GM21723 (cell line): Measurements from ENCODE around the gene ASB1.

ENCODE experiments used
- ATAC-seq: cut with Tn5 transposase; IDR thresholded peaks from one replicate; pipeline ENCODE4 v1.9.1; 2021; ENCODE audit warnings: mild to moderate bottlenecking, moderate library complexity; ENCODE audit not compliant: unreplicated experiment

The ASB1 gene, protein sequence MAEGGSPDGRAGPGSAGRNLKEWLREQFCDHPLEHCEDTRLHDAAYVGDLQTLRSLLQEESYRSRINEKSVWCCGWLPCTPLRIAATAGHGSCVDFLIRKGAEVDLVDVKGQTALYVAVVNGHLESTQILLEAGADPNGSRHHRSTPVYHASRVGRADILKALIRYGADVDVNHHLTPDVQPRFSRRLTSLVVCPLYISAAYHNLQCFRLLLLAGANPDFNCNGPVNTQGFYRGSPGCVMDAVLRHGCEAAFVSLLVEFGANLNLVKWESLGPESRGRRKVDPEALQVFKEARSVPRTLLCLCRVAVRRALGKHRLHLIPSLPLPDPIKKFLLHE

DNA sequence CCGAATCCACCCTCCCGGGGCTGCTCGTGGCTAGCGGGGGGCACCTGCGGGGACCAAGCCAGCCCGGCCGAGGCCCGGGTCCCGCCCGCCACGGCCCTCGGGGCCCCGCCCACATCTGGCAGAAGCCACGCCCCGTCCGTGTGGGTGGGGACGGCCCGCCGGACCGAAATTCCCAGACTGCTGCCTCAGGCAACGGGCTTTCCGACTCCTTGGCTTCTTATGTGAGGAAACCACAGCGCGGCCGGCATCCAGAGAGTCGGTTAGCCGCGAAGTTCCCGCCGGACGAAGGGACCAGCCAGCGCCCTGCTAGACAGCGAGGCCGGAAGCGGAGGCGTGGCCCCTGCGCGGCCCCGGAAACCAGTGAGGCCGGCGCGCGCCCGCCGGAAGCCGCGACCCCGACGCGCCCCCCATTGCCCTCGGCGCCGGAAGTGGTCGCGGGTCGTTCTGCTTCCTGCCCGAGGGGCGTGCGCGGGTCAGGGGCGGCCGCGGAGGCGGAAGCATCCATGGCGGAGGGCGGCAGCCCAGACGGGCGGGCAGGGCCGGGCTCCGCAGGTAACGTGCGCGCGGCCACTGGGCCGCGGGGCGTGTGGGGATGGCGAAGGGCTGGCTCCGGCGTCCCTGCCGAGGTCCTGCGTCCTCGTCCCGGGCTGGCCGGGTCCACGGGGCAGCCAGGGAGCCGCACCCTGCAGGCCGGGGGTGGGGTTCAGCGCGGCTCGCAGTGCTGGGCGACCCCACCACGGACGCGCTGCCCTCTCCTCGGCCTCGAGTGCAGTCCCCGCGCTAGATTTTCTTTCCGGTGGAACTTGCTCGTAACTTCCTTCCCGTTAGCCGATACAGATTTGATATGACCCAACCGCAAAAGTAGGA lies at the start of gene ASB1:
Gene ASB1, plus strand, starts transcription at position 360 of the 867 bp plus-strand sequence. Its CDS starts 144 bp downstream, at position 504.
- ATAC-seq = peak; percentile 85

- no peak for ATAC-seq
Observed at GRCh38 chr2:238378230-238379095, 48.3 kb upstream of the ASB1 start.

- no peak for ATAC-seq
Observed at GRCh38 chr2:238379096-238379810, 47.5 kb upstream of the ASB1 start.

DNA sequence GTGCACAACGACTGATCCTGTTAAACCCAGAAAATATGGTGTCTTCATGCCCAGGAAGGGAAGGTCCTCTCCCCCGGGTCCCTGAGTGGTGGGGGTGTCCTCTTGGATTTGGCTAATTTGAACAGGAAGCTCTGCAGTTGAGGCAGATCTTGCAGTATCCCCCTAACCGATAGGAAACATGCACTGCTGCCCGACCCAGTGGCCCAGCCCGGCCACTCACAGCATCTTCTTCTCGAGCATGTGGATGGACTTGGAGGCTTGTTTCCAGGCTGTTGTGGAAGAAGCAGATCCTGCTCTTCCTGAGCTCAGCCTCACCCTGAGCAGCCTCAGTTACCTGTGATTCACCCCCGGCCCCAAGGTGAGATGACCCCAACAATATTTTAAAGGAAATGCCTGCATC lies 46.4 kb upstream of the ASB1 start:
- no peak for ATAC-seq

DNA sequence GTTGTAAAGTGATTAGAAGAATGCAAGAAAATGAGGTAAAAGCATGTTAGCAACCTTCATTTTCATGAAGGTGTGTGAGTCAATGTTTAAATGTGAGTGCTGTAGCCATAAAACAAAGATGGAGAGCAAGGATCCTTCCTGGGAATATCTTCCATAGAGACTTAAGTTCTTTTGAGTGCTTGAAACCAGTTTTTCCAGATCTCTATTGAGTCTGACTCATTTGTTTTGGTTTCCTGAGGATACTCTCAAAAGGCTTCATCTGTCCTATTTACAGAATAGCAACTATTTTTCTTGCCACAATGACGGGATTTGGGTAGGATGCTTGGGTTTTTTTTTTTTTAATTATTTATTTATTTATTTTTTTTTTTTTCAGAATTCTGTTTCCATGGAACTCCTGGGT lies 45.9 kb upstream of the ASB1 start:
- ATAC-seq = no peak

DNA sequence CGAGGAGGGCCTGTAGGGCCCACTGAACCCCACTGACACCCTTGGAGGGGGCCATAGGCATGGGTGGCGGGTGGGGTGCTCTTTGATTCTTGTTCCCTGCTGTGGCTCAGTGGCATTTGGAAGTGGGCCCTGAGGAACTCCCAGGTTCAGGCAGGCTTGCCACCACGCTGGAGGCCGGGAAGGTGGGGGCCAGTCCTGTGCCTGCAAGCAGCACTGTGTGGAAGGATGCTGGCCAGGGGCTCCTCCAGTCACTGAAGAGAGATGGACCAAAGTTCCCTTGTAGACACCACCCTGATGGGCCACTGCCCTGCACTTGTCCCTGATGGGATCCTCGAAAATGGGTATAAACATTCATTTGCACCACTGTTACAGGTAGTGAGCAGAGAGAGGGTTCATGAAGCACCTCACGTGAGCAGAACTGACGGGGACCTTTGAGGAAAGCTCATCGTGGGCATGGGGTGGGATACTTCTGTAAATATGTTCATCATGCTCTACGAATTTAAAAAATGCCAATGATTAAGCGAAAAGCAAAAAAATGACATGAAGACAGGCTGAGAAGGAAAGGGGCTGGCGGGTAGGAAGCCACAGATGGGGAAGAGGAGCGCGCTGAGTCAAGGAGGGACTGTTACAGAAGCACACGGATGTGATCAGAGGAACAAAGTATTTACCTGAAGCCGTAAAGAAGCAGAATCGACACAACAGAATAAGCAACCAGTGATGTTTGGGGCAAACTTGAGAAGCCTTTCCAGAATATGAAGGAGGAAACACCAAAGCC lies 45.2 kb upstream of the ASB1 start:
- ATAC-seq = no peak

GRCh38 chr2:238382381-238382781 lies 44.3 kb upstream of the ASB1 start:
- no peak for ATAC-seq

DNA sequence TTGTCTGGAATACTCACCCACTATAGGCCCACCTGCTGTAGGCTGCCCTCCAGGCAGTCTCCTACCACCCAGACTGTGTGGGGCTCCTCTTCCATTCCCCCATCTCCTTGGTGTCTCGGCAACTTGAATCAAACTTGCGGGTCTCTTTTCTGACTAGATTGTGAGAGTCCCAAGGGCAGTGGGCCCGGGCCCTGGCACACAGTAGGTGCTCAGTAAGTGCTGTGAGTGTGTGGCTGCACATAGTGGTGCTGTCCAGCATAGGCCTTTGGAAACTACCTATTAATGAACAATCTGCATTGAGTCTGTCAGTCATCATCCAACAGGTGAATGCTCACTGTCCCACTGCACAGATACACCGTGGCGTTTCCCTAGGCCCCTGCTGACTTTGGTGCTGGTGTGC lies 43.6 kb upstream of the ASB1 start:
- no peak for ATAC-seq

- no peak for ATAC-seq
Observed at GRCh38 chr2:238383743-238384380, 42.9 kb upstream of the ASB1 start.

DNA sequence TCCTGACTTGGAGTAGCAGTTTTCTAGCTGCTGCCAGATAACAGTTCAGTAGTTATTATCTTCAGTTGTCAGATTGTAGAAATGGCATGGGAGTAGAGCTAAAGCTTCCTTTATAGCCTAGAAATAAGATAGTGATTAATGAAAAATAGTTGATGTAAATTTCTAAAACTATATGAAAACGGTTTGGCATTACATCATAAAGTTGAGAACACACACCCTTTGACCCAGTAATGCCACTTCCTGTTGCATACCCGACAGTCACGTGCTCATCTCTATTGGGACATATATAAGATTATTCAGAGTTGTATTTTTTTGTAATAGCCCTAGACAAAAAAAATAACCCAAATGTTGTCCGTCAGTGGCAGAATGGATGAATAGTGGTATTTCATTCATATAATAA lies 39.4 kb upstream of the ASB1 start:
- no peak for ATAC-seq

DNA sequence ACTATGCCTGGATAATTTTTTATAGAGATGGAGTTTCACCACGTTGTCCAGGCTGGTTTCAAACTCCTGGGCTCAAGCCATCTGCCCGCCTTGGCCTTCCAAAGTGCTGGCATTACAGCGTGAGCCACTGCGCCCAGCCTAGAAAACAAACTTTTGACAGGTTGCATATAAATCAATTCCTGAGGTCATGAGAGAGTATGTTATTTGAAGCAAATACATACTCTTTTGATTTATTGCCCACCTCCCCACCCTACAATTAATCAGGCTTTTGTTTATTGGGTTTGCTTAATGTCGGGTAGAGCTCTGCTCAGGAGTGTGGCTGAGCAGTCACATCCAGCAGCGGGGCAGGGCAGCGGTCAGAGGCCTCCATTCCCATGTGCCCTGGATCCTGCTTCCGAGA lies 37.9 kb upstream of the ASB1 start:
- no peak for ATAC-seq

- no peak for ATAC-seq
Observed at GRCh38 chr2:238389988-238390589, 36.6 kb upstream of the ASB1 start.

DNA sequence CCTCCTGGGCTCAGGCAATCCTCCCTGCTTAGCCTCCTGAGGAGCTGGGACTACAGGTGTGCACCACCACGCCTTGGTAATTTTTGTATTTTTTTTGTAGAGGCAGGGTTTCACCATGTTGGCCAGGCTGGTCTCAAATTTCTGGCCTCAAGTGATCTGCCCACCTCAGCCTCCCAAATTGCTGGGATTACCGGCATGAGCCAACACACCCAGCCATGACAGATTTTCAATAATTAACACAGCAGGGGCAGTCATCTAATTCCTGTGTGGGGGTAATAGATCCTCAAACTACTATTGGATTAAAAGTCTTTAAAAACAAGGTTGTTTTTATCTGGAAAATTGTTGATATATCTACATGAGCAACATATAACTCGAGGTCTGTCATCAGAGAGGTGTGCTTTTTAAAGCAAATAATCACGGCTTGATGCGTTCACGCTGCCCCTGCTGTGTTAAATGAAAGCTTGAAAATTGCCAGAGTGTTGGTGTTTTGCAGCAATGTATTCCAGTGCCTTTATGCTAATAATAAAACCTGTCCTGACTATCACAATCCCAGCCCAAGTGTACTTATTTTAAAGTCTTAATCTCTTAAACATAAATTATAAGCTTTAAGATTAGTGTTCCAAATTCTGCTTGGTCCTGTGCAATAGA lies 35.6 kb upstream of the ASB1 start:
- ATAC-seq = no peak

DNA sequence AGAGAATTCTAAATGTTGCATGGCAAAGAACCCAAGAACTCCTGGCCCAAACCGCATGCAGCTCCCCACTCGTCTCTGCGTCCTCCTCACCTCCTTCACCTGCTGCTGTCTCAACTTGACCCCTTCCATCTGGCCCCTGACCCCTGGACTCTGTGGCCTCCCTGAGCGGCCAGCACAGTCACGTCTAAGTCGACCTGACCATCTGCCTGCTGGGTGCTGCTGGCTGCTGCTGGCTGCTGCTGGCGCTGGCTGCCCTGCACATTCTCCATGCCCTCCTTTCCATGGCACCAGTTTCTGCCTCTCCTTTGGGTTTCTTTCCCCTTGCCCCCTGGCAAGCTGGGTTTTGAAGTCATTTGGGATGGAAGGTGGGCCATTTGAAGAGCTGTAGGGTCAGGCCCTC lies 30.1 kb upstream of the ASB1 start:
- ATAC-seq = no peak

GRCh38 chr2:238397356-238397755 lies 29.4 kb upstream of the ASB1 start:
- no peak for ATAC-seq

- no peak for ATAC-seq
Observed at GRCh38 chr2:238398577-238398976, 28.1 kb upstream of the ASB1 start.

- no peak for ATAC-seq
Observed at GRCh38 chr2:238399094-238399493, 27.6 kb upstream of the ASB1 start.

DNA sequence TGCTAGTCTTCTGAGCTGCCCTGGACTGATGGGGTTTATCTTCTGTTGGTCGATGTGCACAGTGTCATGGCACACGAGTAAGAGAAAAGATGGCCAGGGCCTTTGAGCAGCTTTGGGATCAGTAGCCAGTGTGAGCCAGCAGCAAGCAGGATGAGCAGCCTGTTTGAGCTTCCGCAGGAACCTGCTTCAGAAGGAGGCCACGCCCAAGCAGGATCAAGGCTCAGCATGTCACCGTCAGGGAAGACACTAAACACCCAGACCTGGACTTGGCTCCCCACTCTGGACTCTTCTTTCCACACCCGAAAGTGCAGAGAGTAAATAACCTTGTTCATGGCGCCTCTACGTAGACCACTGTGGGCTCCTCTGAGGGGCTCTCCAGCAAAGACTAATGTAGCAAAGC lies 25.2 kb upstream of the ASB1 start:
- ATAC-seq = no peak
